Esophagus muscularis mucosa (tissue), 3 donors: ENCODE results near the gene SLC23A2.

Source experiments
- POLR2A ChIP-seq: fragments of 450-650 bp; IDR thresholded peaks from one replicate; pipeline ENCODE4 v1.6.1; 2017; ENCODE audit warnings: antibody characterized with exemption, moderate library complexity, mild to moderate bottlenecking, low read depth
- TF ChIP-seq, protein P1 (sequence below), 3 experiments: fragments of 200-600 bp in 2 of 3; fragments of 450-650 bp in 1 of 3; sonication (generic) in 2 of 3; IDR thresholded peaks; one replicate each; pipeline ENCODE4 v1.5.1; 2017 to 2019; ENCODE audit warnings: antibody characterized with exemption in 3 of 3, mild to moderate bottlenecking in 2 of 3, moderate library complexity in 1 of 3

GRCh38 chr20:4985658-4986057, 15.7 kb downstream of the SLC23A2 start:
- TF ChIP-seq, protein P1, sequence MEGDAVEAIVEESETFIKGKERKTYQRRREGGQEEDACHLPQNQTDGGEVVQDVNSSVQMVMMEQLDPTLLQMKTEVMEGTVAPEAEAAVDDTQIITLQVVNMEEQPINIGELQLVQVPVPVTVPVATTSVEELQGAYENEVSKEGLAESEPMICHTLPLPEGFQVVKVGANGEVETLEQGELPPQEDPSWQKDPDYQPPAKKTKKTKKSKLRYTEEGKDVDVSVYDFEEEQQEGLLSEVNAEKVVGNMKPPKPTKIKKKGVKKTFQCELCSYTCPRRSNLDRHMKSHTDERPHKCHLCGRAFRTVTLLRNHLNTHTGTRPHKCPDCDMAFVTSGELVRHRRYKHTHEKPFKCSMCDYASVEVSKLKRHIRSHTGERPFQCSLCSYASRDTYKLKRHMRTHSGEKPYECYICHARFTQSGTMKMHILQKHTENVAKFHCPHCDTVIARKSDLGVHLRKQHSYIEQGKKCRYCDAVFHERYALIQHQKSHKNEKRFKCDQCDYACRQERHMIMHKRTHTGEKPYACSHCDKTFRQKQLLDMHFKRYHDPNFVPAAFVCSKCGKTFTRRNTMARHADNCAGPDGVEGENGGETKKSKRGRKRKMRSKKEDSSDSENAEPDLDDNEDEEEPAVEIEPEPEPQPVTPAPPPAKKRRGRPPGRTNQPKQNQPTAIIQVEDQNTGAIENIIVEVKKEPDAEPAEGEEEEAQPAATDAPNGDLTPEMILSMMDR (IDR thresholded peaks at IDR 0.05) = no peak
- no peak for TF ChIP-seq POLR2A
